Measurements from ENCODE around the gene KIF26B.
"Not testable (repeated sequence)": the region's sequence is repeated elsewhere in the genome, so short reads cannot be mapped to it uniquely, and the experiment has no call there.

The KIF26B gene

DNA sequence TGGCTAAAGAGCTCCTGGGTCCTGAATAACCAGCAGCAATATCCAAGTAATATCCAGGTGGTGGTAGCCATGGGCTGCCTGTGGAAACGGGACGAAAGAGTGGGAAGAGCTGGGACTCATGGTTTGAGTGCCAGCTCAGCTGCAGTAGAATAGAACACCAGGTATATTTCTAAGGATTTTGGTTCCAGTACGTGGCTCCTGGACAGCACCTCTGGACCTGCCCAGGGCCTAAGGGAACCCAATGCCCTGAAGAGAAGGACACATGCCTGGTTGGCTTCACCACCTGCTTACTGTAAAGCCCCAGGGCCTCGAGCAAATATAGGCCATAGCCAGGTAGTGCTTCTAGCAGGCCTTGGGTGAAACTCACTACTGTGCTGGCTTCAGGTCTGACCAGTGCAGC, 566.7 kb downstream of the KIF26B start:
- DNase-seq, result no peak

DNA sequence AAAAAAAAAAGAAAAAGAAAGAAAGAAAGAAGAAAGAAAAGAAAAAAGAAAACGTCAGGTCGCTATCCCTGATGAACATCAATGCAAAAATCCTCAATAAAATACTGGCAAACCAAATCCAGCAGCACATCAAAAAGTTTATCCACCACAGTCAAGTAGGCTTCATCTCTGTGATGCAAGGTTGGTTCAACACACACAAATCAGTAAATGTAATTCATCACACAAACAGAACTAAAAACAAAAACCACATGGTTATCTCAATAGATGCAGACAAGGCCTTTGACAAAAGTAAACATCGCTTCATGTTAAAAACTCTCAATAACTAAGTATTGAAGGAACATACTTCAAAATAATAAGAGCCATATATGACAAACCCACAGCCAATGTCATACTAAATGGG, 573.2 kb downstream of the KIF26B start:
- DNase-seq, result not testable (repeated sequence)

DNA sequence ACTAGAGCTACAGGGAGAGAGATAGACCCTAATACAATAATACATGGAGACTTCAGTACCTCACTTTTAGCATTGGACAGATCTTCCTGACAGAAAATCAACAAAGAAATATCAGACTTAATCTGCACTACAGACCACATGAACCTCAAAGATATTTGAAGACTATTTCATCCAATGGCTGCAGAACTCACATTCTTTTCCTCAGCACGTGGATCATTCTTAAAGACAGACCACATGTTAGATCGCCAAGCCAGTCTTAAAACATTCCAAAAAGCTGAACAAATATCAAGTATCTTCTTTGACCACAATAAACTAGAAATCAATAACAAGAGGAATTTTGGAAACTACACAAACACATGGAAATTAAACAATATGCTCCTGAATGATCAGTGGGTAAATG, 576.0 kb downstream of the KIF26B start:
- DNase-seq, result no peak

DNA sequence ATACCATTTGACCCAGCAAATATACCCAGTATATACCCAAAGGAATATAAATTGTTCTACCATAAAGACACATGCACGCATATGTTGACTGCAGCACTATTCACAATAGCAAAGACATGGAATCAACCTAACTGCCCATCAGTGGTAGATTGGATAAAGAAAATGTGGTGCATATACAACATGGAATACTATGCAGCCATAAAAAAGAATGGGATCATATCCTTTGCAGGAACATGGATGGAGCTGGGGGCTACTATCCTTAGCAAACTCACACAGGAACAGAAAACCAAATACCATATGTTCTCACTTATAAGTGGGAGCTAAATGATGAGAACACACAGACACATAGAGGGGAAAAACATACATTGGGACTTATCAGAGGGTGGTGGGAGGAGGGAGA, 585.6 kb downstream of the KIF26B start:
- not testable (repeated sequence) for DNase-seq

DNA sequence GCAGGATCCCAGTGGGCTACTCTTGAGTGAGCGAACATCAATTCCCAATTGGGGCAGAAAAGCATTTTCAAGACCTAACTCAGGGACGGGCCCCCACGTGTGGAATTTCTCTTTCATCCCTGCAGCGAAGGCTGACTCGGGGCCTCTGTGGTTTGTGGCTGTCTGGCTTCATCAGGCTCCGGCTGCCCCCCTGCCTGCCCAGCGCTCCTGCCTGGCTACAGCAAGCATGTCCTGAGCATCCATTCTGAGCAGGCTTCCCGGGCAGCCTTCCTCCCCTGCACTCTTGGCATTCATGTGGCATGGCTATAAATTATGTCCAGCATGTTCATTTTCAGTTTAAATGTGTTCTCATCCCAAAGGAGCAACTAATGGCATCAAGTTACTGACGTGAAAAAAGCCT, 588.1 kb downstream of the KIF26B start:
- DNase-seq, result peak in 1 of 2 experiments; percentile 65

DNA sequence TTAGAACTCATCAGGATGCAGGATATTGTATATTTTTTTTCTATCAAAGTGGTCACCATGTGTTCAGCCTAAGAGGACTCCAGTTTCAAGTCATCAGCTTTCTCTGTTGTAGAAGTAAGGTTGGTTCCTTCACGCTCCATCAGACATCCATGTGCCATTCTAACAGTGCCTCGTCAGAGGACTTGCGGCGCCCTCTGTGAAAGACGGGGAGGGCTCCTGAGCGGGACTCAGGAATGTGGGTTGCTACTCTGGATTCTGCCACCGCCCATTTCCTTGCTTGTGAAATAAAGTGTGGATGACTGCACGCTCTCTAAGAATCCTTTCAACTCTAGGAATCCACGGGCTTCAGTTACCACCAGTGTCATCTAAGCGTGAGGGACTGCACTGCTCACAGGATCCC, 593.5 kb downstream of the KIF26B start:
- no peak for DNase-seq

DNA sequence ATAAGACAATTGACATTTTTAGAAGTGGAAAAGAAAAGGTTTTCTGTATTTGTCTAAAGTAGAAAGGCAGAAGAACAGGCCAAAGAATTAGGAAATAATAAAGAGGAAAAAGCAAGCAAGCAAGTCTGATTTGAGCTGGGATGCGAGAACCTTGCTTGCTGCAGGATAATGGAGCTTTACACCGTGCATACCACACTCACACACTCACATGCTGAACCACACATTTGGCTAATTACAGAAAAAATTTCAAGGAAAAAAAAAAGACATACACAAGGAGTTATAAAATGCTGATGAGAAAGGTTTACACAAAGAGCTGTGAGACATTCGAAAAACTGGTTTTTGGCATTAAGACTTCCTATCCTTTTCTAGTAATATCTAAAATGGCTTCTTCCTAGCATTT, 593.9 kb downstream of the KIF26B start:
- DNase-seq, result no peak

DNA sequence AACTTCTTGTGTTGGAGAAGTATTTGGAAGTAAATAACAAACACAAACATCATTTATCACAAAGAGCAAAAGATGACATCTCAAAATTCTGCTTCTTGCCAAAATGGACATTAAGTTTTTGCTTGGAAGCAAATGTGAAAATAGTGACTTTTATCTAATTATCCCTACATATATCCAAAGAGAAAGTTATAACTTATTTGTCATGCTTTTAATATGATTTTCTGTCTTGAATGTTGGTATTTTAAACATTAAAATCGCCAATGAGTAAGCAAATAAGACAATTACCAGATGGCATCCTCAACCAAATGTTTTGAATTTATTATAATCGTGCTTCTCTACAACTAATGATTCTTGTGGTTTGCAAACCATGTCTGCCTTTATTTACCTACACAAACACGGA, 594.3 kb downstream of the KIF26B start:
- DNase-seq, result no peak

DNA sequence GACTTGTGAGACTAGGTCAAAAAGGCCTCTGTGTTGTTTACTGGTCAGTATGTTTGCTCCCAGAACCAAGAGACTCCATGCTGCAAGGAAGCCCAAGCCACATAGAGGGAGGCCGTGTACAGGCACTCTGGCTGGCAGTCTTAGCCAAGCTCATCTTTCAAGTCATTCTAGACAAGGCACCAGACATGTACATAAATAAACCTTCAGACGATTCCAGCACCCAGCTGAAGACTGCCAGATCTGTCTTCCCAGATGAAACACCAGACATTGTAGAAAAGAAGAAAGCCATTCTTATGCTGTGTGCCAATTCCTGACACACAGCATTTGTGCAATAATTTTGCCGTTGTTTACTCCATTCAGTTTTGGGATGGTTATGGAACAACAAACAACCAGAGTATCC, 595.5 kb downstream of the KIF26B start:
- DNase-seq, result no peak

DNA sequence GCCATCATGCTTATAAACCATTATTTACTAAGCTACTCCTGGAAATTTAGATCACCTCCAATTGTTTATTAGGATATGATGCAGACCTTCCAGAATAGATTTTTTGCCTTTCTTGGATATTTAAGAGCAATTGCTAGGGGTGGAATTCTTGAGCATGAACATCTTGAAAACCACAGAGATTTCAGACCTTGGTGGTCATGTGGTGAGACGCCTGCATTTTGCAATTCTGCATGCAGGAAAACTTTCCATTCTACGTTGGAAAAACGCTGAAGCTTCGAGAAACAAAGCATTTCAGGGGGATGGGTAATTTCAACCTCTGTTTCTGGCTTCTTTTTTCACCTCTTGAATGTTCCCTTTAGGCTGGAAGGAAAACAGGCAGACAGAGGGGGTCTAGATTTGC, 596.3 kb downstream of the KIF26B start:
- DNase-seq, result no peak

DNA sequence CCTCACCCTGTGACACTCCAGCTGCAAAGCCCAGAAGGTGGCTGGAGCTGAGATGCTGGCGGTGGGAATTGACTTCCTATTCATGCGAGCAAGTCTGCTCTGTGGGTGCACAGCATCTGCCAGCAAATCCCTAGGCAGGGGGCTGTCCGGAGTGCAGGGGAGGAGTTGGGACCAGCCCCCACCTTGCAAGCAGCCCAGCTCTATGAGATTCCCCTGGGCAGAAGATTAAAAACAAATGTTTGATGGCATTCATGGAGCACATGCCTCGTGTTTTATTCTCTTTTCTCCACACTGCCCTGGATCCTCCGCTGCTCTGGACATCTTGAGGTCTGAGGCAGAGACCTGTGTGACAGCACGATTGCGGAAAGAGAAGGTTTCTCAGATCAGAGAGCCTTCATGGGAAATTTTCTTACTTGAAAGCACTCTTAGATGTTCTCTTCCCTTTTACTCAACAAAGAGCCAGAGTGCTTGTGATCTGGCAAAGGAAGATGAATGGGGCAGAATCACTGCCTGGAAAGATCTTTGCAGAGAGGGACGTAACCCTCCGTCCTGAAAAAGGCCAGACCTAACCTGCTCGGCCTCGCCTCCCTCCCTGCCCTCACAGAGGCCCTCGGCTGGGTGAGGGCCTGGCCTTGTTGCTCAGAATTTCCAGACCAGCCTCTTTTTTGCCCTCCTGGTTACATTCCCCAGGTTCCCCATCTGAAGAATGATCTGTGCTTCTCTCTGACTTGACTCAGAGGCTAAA, 597.1 kb downstream of the KIF26B start:
- no peak for DNase-seq

DNA sequence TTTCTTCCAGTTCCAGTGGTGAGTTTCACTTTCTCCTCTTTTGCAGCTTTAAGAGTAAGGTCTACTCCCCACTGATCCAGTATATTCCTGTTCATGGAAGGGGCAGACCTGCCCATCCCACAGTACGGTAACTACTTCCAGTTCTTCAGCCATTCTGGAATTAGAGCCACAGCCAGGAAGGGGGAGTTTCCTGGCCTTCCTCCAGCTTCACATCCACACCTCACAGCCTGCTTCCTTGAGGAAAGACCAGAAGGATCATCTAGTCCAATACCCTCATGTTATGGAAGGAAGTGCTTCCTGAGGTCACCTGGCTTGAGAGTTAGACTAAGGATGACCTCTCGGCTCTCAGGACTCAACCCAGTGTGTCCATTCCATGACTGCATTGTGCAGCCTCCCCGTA, 597.8 kb downstream of the KIF26B start:
- DNase-seq, result no peak

DNA sequence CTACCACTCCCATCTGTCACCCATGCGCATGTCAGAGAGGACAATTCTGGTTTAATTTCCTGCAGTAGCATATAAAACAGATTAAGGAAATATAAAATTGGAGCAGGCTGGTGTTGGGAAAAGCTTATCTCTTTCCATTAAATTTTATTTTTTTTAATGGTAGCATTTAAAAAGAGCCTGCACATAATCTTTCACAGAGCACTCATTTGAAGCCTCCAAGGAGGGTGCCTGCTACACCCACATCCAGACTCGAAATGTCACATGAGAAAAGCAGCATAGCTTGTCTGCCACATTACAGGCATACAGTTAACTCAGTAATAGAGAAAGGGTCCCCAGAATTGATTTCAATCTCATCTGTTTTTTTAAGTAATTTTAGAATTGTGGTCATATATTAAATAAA, 599.0 kb downstream of the KIF26B start:
- peak in 1 of 2 experiments; percentile 1 for DNase-seq

DNA sequence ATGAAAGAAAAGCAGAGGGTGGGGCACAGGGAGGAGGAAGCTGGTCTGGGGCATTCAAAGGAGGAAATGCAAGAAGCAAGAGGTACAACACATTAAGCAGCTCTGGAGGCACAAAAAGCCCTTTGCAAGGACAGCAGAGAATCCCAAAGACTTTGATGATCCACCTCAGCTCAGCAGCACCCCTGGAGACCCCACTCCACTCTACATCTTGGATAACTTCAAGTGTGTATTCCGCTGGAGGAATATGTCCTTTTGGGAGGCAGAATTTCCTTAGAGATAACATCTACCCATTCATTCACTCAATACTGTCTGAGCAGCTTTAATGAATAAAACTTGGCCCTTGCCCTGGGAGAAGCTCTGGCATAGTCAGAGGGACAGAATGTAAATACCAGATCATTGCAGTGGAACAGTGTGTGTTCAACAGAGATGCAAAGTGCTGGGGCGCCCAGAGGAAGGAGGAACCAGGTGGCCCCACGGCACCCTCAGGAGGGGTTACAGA, 599.7 kb downstream of the KIF26B start:
- DNase-seq, result no peak

All from NCI-H524 (cell line).